ENCODE measurements around the gene HERC3. TPM values are rescaled to one million over a fixed set of nuclear protein-coding genes. Genes with fewer than 3 reads are reported as not detected.

Gene HERC3
- total and polyA plus RNA-seq, 2 experiments from 2014 or later = 2.2 to 2.4 TPM

Small RNAs within 50 kb of the gene (small RNA-seq; reads per million reads assigned to genes)
- gene RF02115 (ENCODE audit: low replicate concordance) (not detected), gene RNU6-33P (ENCODE audit: low replicate concordance) (0.30 reads per million, percentile 12 among the genes with 10 or more reads in this experiment)

Other genes starting within 250 kb of the HERC3 start
- gene HERC6, start 213.6 kb upstream of the HERC3 start, total RNA-seq (2014; rRNA removed; shearing (Covaris generic)) = 6.5 and 7.3 TPM in 2 replicates
- 2.8 and 3.4 TPM in 2 replicates for gene HERC6, start 213.6 kb upstream of the HERC3 start, polyA plus RNA-seq (2016; fragmentation: Nextera tagmentation; extraction: Ambion mirVana)
- gene HERC5, start 135.4 kb upstream of the HERC3 start, total RNA-seq (2014; rRNA removed; shearing (Covaris generic)) = 23.0 and 25.1 TPM in 2 replicates
- gene HERC5, start 135.4 kb upstream of the HERC3 start, polyA plus RNA-seq (2016; fragmentation: Nextera tagmentation; extraction: Ambion mirVana) = 22.8 and 24.4 TPM in 2 replicates
- 65.3 and 81.9 TPM in 2 replicates for gene PYURF, start 68.7 kb upstream of the HERC3 start, total RNA-seq (2014; rRNA removed; shearing (Covaris generic))
- gene PYURF, start 68.7 kb upstream of the HERC3 start, polyA plus RNA-seq (2016; fragmentation: Nextera tagmentation; extraction: Ambion mirVana) = 113 and 116 TPM in 2 replicates
- 1.3 and 2.0 TPM in 2 replicates for gene NAP1L5, start 105.3 kb downstream of the HERC3 start, total RNA-seq (2014; rRNA removed; shearing (Covaris generic))
- 2.4 and 3.9 TPM in 2 replicates for gene NAP1L5, start 105.3 kb downstream of the HERC3 start, polyA plus RNA-seq (2016; fragmentation: Nextera tagmentation; extraction: Ambion mirVana)